HG03565 (cell line): ENCODE data around the gene TNNI3K.

Source experiments
- ATAC-seq: cut with Tn5 transposase; IDR thresholded peaks from one replicate; pipeline ENCODE4 v1.9.1; 2021; ENCODE audit warnings: mild to moderate bottlenecking, moderate library complexity; ENCODE audit not compliant: unreplicated experiment

Gene TNNI3K

GRCh38 chr1:74280642-74281396 lies 45.6 kb downstream of the TNNI3K start:
- no peak for ATAC-seq

- no peak for ATAC-seq
These were observed 51.2 kb downstream of the TNNI3K start for GRCh38 chr1:74286414-74286813.

GRCh38 chr1:74314438-74314837 lies 79.3 kb downstream of the TNNI3K start:
- no peak for ATAC-seq

GRCh38 chr1:74316302-74316701 lies 81.1 kb downstream of the TNNI3K start:
- ATAC-seq = no peak

GRCh38 chr1:74317663-74318062 lies 82.5 kb downstream of the TNNI3K start:
- ATAC-seq = no peak

GRCh38 chr1:74323937-74324473 lies 88.8 kb downstream of the TNNI3K start:
- no peak for ATAC-seq

- ATAC-seq = no peak
These were observed 89.7 kb downstream of the TNNI3K start for GRCh38 chr1:74324684-74325448.

- ATAC-seq = no peak
These were observed 93.7 kb downstream of the TNNI3K start for GRCh38 chr1:74328851-74329250.

GRCh38 chr1:74333244-74333643 lies 98.1 kb downstream of the TNNI3K start:
- no peak for ATAC-seq

- no peak for ATAC-seq
These were observed 99.0 kb downstream of the TNNI3K start for GRCh38 chr1:74334147-74334546.

- no peak for ATAC-seq
These were observed 105.5 kb downstream of the TNNI3K start for GRCh38 chr1:74340656-74341055.

- ATAC-seq = no peak
These were observed 106.6 kb downstream of the TNNI3K start for GRCh38 chr1:74341702-74342339.

- ATAC-seq = no peak
These were observed 108.0 kb downstream of the TNNI3K start for GRCh38 chr1:74343216-74343615.

GRCh38 chr1:74344387-74344786 lies 109.2 kb downstream of the TNNI3K start:
- ATAC-seq = no peak

GRCh38 chr1:74356493-74356892 lies 121.3 kb downstream of the TNNI3K start:
- ATAC-seq = no peak

- ATAC-seq = no peak
These were observed 122.0 kb downstream of the TNNI3K start for GRCh38 chr1:74357150-74357549.

- ATAC-seq = no peak
These were observed 122.6 kb downstream of the TNNI3K start for GRCh38 chr1:74357756-74358155.

- ATAC-seq = no peak
These were observed 127.5 kb downstream of the TNNI3K start for GRCh38 chr1:74362691-74363090.

GRCh38 chr1:74363220-74363619 lies 128.0 kb downstream of the TNNI3K start:
- ATAC-seq = no peak

- ATAC-seq = no peak
These were observed 132.1 kb downstream of the TNNI3K start for GRCh38 chr1:74367175-74367813.

- ATAC-seq = no peak
These were observed 133.1 kb downstream of the TNNI3K start for GRCh38 chr1:74368335-74368734.
